Tibial artery (tissue), 4 donors: Measurements from ENCODE around the gene WWTR1.

ENCODE experiments used
- DNase-seq, 2 donors: peaks; one replicate each; pipeline ENCODE4 v3.0.0-alpha.2; 2019
- H3K27ac ChIP-seq, 2 donors: fragments of 200-600 bp; sonication (generic) in 1 of 2; 1 replicate in 1 of 2; 2 replicates in 1 of 2; pipeline ENCODE4 v1.5.1; 2018 to 2019; ENCODE audit warnings: mild to moderate bottlenecking in 1 of 2
- H3K27me3 ChIP-seq, 2 donors: fragments of 200-600 bp; sonication (generic) in 1 of 2; one replicate each; pipeline versions ENCODE4 v1.5.1 to v1.6.0; 2016 to 2019
- H3K36me3 ChIP-seq, 3 donors: fragments of 200-600 bp; sonication (generic) in 2 of 3; one replicate each; pipeline ENCODE4 v1.5.1; 2016 to 2019; ENCODE audit warnings: mild to moderate bottlenecking in 2 of 3
- H3K4me1 ChIP-seq, 4 donors: fragments of 200-600 bp; sonication (generic) in 2 of 4; 1 replicate in 3 of 4; 2 replicates in 1 of 4; pipeline ENCODE4 v1.5.1; 2016 to 2019
- H3K4me3 ChIP-seq, 2 donors: fragments of 200-600 bp; sonication (generic) in 1 of 2; 1 replicate in 1 of 2; 2 replicates in 1 of 2; pipeline ENCODE4 v1.5.1; 2018 to 2019; ENCODE audit warnings: mild to moderate bottlenecking in 2 of 2
- H3K9me3 ChIP-seq, 3 donors: fragments of 200-600 bp; sonication (generic) in 1 of 3; one replicate each; pipeline ENCODE4 v1.5.1; 2016 to 2019
- intact Hi-C: fragments of 100-400 bp; cut with DNase I; formaldehyde crosslinking; loops from one replicate; pipeline ENCODE4 v1.15.0; 2023; ENCODE audit warnings: low total_unique reads
- TF ChIP-seq, protein P1 (sequence below), 2 experiments: fragments of 200-600 bp in 1 of 2; fragments of 450-650 bp in 1 of 2; IDR thresholded peaks; one replicate each; pipeline ENCODE4 v1.5.1; 2017 to 2019; ENCODE audit warnings: antibody characterized with exemption in 2 of 2, mild to moderate bottlenecking in 1 of 2, moderate library complexity in 1 of 2

Gene WWTR1

GRCh38 chr3:149673393-149673792, 15.6 kb upstream of the WWTR1 start:
- intact Hi-C loops: no loop called here
- no peaks in the 10 kb centered on the region for H3K4me1 ChIP-seq
- no peaks in the 10 kb centered on the region for H3K9me3 ChIP-seq
- TF ChIP-seq, protein P1, sequence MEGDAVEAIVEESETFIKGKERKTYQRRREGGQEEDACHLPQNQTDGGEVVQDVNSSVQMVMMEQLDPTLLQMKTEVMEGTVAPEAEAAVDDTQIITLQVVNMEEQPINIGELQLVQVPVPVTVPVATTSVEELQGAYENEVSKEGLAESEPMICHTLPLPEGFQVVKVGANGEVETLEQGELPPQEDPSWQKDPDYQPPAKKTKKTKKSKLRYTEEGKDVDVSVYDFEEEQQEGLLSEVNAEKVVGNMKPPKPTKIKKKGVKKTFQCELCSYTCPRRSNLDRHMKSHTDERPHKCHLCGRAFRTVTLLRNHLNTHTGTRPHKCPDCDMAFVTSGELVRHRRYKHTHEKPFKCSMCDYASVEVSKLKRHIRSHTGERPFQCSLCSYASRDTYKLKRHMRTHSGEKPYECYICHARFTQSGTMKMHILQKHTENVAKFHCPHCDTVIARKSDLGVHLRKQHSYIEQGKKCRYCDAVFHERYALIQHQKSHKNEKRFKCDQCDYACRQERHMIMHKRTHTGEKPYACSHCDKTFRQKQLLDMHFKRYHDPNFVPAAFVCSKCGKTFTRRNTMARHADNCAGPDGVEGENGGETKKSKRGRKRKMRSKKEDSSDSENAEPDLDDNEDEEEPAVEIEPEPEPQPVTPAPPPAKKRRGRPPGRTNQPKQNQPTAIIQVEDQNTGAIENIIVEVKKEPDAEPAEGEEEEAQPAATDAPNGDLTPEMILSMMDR (IDR thresholded peaks at IDR 0.05): no peak
- no peak for DNase-seq
- no peak overlapping the region for H3K4me3 ChIP-seq
- no peak overlapping the region for H3K27ac ChIP-seq
- no peaks in the 10 kb centered on the region for H3K27me3 ChIP-seq
- H3K36me3 ChIP-seq: no peaks in the 10 kb centered on the region

- Histone ChIP-seq H3K4me1 (no peaks in the 10 kb centered on the region), H3K36me3 (no peaks in the 10 kb centered on the region), H3K27ac (no peak overlapping the region), H3K4me3 (no peak overlapping the region), H3K9me3 (no peaks in the 10 kb centered on the region), H3K27me3 (no peaks in the 10 kb centered on the region)
- intact Hi-C loops: no loop called here
- no peak for DNase-seq
- TF ChIP-seq, protein P1 (IDR thresholded peaks at IDR 0.05): no peak
Observed at GRCh38 chr3:149670742-149671492, 13.1 kb upstream of the WWTR1 start.

- Histone ChIP-seq H3K4me1 (no peaks in the 10 kb centered on the region), H3K9me3 (no peaks in the 10 kb centered on the region), H3K27ac (no peak overlapping the region), H3K4me3 (no peak overlapping the region), H3K27me3 (no peaks in the 10 kb centered on the region), H3K36me3 (no peaks in the 10 kb centered on the region)
- intact Hi-C loops: no loop called here
- TF ChIP-seq, protein P1 (IDR thresholded peaks at IDR 0.05): no peak
- no peak for DNase-seq
Observed at GRCh38 chr3:149667576-149667975, 9.8 kb upstream of the WWTR1 start.

- DNase-seq: no peak
- H3K27ac ChIP-seq: no peak overlapping the region
- intact Hi-C loops: no loop called here
- TF ChIP-seq, protein P1 (IDR thresholded peaks at IDR 0.05): no peak
- H3K36me3 ChIP-seq: no peaks in the 10 kb centered on the region
- H3K27me3 ChIP-seq: no peaks in the 10 kb centered on the region
- H3K9me3 ChIP-seq: no peaks in the 10 kb centered on the region
- H3K4me3 ChIP-seq: no peak overlapping the region
- peaks cover 0 to 7% (median 3%) of the 10 kb centered on the region in 4 donors for H3K4me1 ChIP-seq
Observed at GRCh38 chr3:149663966-149664365, 6.1 kb upstream of the WWTR1 start.

- Histone ChIP-seq H3K4me1 (peaks cover 0 to 12% (median 3%) of the 10 kb centered on the region in 4 donors), H3K27ac (no peak overlapping the region), H3K27me3 (no peaks in the 10 kb centered on the region), H3K4me3 (no peak overlapping the region), H3K9me3 (no peaks in the 10 kb centered on the region), H3K36me3 (no peaks in the 10 kb centered on the region)
- TF ChIP-seq, protein P1 (IDR thresholded peaks at IDR 0.05): no peak
- intact Hi-C loops: no loop called here
- DNase-seq: no peak
Observed at GRCh38 chr3:149662240-149662887, 4.5 kb upstream of the WWTR1 start.
